ENCODE measurements around the gene DTHD1. TPM values are rescaled to one million over a fixed set of nuclear protein-coding genes. Genes with fewer than 3 reads are reported as not detected.

The DTHD1 gene
- total and polyA plus RNA-seq, 2 donors (not counting 1 experiment from before 2014, with no cell fraction given) = not detected

GRCh38 chr4:36260731-36261130, 20.7 kb upstream of the DTHD1 start:
- TF ChIP-seq EZH2 (IDR thresholded peaks at IDR 0.05; ENCODE audit: low read length, missing control alignments) (no peak), CTCF (conservative IDR thresholded peaks at IDR 0.05 in 1 of 2, IDR thresholded peaks at IDR 0.05 in 1 of 2; ENCODE audit: low read depth in 1 of 2, low read length in 2 of 2) (no peak)
- H3K9ac ChIP-seq (ENCODE audit: insufficient read depth, low read length) = no peak overlapping the region
- H3K36me3 ChIP-seq (ENCODE audit: control insufficient read depth, insufficient read depth, low read length) = no peaks in the 10 kb centered on the region
- H3K79me2 ChIP-seq (ENCODE audit: control insufficient read depth, insufficient read depth, low read length) = no peaks in the 10 kb centered on the region
- no peak overlapping the region for H3K27ac ChIP-seq (ENCODE audit: insufficient read depth, low read length)
- H3K4me2 ChIP-seq (ENCODE audit: extremely low read depth, insufficient read depth, low read length) = no peak overlapping the region
- H3K4me3 ChIP-seq (replicated peaks in 1 of 4; ENCODE audit: control extremely low read depth in 1 of 4, insufficient read depth in 1 of 4, low read depth in 3 of 4, low read length in 4 of 4) = no peak overlapping the region
- no peak for DNase-seq (ENCODE audit: low read depth in 2 of 2)
- H3K9me3 ChIP-seq (ENCODE audit: control insufficient read depth, insufficient read depth, low read depth, low read length) = no peaks in the 10 kb centered on the region
- H3K4me1 ChIP-seq (ENCODE audit: control insufficient read depth, extremely low read depth, insufficient read depth, low read length) = no peaks in the 10 kb centered on the region
- H2AFZ ChIP-seq (ENCODE audit: low read length) = no peak overlapping the region
- H3K27me3 ChIP-seq (ENCODE audit: control insufficient read depth, insufficient read depth, low read length) = no peaks in the 10 kb centered on the region
- no peaks in the 10 kb centered on the region for H4K20me1 ChIP-seq (ENCODE audit: control insufficient read depth, extremely low read depth, insufficient read depth, low read length)

- DNase-seq (ENCODE audit: low read depth in 2 of 2) = no peak
- TF ChIP-seq CTCF (conservative IDR thresholded peaks at IDR 0.05 in 1 of 2, IDR thresholded peaks at IDR 0.05 in 1 of 2; ENCODE audit: low read depth in 1 of 2, low read length in 2 of 2) (no peak), EZH2 (IDR thresholded peaks at IDR 0.05; ENCODE audit: low read length, missing control alignments) (no peak)
- no peaks in the 10 kb centered on the region for H3K27me3 ChIP-seq (ENCODE audit: control insufficient read depth, insufficient read depth, low read length)
- no peaks in the 10 kb centered on the region for H4K20me1 ChIP-seq (ENCODE audit: control insufficient read depth, extremely low read depth, insufficient read depth, low read length)
- H2AFZ ChIP-seq (ENCODE audit: low read length) = no peak overlapping the region
- no peaks in the 10 kb centered on the region for H3K79me2 ChIP-seq (ENCODE audit: control insufficient read depth, insufficient read depth, low read length)
- H3K4me3 ChIP-seq (replicated peaks in 1 of 4; ENCODE audit: control extremely low read depth in 1 of 4, insufficient read depth in 1 of 4, low read depth in 3 of 4, low read length in 4 of 4) = no peak overlapping the region
- no peaks in the 10 kb centered on the region for H3K4me1 ChIP-seq (ENCODE audit: control insufficient read depth, extremely low read depth, insufficient read depth, low read length)
- H3K27ac ChIP-seq (ENCODE audit: insufficient read depth, low read length) = no peak overlapping the region
- H3K4me2 ChIP-seq (ENCODE audit: extremely low read depth, insufficient read depth, low read length) = no peak overlapping the region
- no peak overlapping the region for H3K9ac ChIP-seq (ENCODE audit: insufficient read depth, low read length)
- no peaks in the 10 kb centered on the region for H3K36me3 ChIP-seq (ENCODE audit: control insufficient read depth, insufficient read depth, low read length)
- H3K9me3 ChIP-seq (ENCODE audit: control insufficient read depth, insufficient read depth, low read depth, low read length) = no peaks in the 10 kb centered on the region
Observed at GRCh38 chr4:36264207-36264826, 17.1 kb upstream of the DTHD1 start.

- no peak for TF ChIP-seq EZH2 (IDR thresholded peaks at IDR 0.05; ENCODE audit: low read length, missing control alignments)
- TF ChIP-seq CTCF (conservative IDR thresholded peaks at IDR 0.05 in 1 of 2, IDR thresholded peaks at IDR 0.05 in 1 of 2; ENCODE audit: low read depth in 1 of 2, low read length in 2 of 2) = no peak
- no peaks in the 10 kb centered on the region for H4K20me1 ChIP-seq (ENCODE audit: control insufficient read depth, extremely low read depth, insufficient read depth, low read length)
- no peak for DNase-seq (ENCODE audit: low read depth in 2 of 2)
- no peaks in the 10 kb centered on the region for H3K27me3 ChIP-seq (ENCODE audit: control insufficient read depth, insufficient read depth, low read length)
- no peak overlapping the region for H3K4me3 ChIP-seq (replicated peaks in 1 of 4; ENCODE audit: control extremely low read depth in 1 of 4, insufficient read depth in 1 of 4, low read depth in 3 of 4, low read length in 4 of 4)
- no peaks in the 10 kb centered on the region for H3K4me1 ChIP-seq (ENCODE audit: control insufficient read depth, extremely low read depth, insufficient read depth, low read length)
- no peak overlapping the region for H3K4me2 ChIP-seq (ENCODE audit: extremely low read depth, insufficient read depth, low read length)
- no peak overlapping the region for H3K27ac ChIP-seq (ENCODE audit: insufficient read depth, low read length)
- H2AFZ ChIP-seq (ENCODE audit: low read length) = no peak overlapping the region
- H3K36me3 ChIP-seq (ENCODE audit: control insufficient read depth, insufficient read depth, low read length) = no peaks in the 10 kb centered on the region
- H3K79me2 ChIP-seq (ENCODE audit: control insufficient read depth, insufficient read depth, low read length) = no peaks in the 10 kb centered on the region
- H3K9ac ChIP-seq (ENCODE audit: insufficient read depth, low read length) = no peak overlapping the region
- no peaks in the 10 kb centered on the region for H3K9me3 ChIP-seq (ENCODE audit: control insufficient read depth, insufficient read depth, low read depth, low read length)
Observed at GRCh38 chr4:36267486-36268268, 13.7 kb upstream of the DTHD1 start.

Measured in fibroblast of lung (primary cell).